GM10847 (cell line): ENCODE data around the gene SYT17.

Source experiments
- POLR2A ChIP-seq: IDR thresholded peaks from 2 replicates; pipeline ENCODE4 v1.6.1; 2011; ENCODE audit not compliant: insufficient read length; ENCODE audit errors: extremely low read depth

Gene SYT17

DNA sequence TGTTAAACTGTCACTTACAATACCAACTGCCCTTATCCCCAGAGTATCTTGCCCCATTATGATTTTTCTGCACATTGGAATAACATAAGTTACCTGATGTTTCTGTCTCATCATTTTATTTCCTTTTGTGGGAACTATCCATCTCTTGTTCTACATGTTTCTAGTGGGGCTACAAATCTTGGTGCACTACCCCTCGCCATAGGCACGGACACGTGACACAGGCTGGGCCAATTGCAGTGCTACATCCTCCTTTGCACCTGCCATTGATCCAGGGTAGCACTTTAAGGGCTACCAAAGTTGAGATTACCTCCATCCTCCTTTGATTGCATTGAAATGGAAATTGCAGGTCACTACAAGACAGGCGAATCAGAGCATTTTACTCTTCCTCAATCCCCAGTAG is 14.2 kb upstream of the SYT17 start:
- no peak for TF ChIP-seq POLR2A

DNA sequence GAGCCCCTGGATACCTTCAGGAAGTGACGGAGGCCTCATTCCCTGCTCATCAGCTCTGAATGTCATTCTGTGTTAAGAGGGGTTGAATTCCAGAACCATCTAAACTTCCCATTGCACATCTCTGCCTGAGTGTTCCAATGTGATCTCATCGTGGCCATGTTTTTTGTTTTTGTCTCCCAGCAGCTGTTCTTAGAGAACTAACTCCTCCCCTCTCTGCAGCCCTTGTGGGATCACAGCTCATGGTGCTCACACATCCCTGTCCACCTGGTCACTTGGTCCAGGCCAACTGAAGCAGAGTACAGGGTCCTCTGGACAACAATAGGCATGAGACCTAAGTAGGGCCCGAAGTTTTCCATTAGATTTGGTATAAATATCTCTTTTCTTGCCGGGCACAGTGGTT is 6.0 kb upstream of the SYT17 start:
- no peak for TF ChIP-seq POLR2A

DNA sequence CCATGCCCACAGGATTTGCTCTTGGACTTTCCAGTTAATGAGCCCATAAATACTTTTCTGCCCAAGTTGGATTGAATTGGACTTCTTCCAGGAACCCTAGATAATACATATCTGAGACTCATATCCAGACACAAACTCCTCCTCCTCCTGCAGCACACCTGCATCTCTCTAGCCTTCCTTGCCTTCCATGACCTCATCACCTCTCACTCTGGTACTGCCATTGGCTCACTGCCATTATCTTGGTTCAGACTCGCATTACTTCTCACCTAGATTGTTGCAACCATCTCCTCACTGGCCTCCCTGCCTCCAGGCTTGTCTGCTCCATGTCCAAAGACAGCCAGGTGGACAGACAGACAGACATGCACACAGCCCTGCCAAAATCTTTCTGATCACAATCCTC is 4.8 kb upstream of the SYT17 start:
- TF ChIP-seq POLR2A, result no peak

DNA sequence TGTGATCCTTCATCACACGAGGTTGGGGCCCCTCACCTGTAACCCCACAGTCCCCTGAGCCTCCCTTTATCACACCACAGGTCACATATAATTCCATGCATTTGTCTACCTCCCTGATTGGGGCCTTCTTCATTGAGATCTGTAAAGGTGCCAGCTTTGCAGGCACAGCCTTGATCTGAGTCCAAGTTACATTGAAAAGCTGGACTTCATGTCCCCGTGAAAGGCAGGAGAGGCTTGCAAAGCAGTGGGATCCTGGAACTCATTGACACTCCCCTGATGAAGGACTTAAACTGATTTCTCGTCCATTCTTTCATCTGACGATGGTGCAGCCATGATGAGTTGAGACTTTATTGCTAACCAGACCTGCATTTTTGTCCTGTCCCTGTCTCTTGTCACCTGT is 3.8 kb upstream of the SYT17 start:
- no peak for TF ChIP-seq POLR2A

DNA sequence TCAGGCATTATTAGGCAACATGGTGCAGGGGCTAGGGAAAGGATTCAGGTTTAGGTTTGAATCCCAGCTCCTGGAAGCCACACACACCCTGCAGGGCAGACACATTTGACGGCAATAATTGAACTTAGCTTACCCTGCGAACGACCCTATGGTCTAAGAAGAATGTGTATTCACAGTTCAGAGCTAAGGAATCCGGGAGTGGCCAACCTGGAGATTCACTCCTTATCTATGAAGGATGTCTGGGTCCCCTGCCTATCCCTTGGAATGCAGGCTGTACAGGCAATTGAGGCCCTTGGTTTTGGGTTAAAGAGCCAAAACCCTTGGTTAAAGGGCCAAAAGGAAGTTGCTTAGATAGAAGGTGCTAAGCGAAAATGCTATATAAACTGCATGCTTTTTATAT is 2.9 kb upstream of the SYT17 start:
- TF ChIP-seq POLR2A, result no peak

DNA sequence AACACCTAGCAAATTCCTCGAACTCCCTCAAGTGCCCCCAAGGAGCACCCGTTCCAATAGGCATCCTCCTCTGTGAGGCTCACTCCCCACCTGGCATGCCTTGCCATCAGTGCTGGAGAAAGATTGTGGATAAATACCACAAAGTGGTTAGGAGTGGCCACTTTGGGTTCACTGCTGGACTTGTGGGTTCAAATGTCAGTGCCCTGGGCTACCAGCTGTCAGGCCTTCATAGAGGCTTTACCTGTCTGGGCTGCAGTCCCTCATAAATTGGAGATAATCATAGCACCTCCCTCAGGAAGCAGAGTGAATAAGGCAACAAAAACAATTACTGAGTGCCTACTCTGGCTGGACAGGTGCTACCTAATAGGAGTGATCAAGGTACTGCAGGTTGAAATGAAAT is 1.5 kb upstream of the SYT17 start:
- TF ChIP-seq POLR2A, result no peak

DNA sequence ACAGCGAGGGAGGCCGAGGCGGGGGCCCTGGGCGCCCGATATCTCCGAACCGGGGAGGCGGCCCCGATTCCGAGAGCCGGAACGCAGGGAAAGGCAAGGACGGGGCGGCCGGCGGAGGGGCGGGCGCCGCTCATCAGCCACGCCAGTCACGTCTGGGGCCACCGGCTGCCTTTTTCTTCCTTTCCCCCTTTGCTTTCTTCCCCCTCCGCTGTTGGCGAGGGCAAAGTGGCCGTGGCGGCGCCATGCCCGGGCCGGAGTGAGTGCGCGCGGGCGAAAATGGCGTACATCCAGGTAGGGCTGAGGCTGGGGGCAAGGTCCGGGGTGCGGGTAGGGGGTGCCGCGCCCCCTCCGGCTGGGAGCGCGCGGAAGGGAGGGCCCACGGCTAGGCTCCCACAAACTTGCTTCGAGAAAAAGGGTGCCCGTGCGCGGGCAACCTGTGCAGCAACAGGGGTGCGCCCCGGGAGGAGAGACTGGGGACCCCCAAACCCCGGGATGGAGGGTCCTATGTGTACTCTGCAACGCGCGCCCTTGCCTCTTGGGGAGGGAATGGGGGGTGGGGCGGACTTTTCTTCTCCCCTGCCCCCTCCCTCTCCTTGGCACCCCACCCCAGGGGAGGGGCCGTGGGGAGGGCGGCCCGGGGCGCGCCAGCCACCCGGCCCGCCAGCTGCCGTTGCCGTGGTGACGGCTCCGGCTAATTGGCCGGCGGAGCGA is 486 bp downstream of the SYT17 start:
- no peak for TF ChIP-seq POLR2A

DNA sequence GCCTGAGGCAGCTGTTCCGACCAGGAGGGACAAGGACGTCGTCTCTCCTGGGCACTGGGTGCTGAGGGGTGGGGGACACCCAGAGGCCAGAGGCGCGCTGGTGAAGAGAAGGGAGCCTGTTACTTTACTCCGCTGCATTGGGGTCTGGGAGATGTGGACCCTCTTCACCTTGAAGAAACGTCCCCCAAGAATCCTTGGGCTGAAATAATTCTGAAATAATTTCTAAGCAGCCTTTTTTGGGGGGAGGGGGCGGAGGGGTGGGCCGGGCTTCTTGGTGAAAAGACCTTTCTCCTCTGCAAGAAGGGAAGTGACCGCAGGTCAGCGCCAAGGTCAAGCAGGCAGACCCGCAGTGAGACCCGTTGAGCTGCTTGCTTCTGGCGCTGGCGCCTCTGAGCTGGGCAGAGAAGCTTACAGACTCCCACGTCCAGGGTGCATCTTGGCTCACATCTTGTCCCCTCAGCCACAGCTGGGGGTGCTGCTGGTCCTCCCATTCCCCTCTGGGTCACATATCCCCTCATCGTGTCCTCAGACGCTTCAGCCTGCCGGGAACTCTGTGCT is 1.1 kb downstream of the SYT17 start:
- TF ChIP-seq POLR2A, result no peak

DNA sequence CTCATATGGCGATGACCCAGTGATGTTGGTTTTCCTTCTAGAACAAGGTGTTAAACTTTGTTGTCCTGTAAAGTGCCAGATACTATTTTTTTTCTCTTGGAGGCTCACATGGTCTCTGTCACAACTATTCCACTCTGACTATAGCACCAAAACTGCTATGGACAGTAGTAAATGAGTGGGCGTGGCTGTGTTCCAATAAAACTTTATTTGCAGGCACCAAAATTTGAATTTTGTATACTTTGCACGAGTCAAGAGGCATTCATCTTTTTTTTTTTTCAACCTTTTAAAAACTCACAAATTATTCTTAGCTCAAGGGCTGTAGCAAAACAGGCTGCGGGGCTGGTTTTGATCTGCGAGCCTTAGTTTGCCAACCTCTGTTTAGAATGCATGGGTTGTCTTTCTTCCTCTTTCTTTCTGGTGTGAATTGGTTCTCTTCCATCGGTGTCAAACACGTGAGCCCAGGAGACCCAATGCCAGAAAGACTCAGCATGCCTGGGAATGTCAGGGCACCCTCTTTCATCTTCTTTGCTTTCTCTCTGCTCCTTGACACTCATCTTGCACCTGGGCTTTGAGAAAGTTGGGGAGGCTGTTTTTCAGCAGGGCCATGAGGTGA is 2.1 kb downstream of the SYT17 start:
- no peak for TF ChIP-seq POLR2A

DNA sequence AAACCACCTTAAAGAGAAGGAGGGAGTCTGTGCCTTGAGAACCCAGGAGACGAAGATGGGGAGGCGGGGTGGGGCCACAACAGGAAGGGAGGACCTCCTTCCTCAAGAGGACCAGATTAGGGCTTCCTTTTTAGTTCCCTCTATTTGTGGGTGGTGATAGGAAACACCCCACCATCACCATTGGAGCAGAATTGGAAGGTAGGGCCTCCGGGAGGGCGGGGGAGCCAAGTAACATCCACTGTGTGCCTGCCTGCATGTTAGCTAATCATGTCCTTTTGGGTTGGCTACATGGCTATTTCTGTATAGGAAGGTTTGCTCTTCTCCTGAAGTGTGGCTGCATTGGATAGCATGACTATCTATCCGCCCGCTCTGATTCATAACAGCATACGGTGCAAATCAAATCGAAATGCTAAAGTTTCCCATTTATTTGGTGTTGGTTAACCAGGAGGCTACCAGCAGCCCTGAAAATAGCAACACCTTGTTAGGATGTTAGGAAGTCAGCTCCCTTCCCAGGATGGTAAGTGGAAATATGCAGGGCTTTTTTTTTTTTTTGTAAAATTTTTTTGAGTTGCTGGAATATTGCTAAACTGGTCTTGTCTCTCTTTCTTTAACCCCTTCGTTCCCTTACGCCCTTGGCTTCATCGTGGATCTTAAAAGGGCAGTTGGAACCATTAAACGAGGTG is 4.2 kb downstream of the SYT17 start:
- TF ChIP-seq POLR2A, result no peak

DNA sequence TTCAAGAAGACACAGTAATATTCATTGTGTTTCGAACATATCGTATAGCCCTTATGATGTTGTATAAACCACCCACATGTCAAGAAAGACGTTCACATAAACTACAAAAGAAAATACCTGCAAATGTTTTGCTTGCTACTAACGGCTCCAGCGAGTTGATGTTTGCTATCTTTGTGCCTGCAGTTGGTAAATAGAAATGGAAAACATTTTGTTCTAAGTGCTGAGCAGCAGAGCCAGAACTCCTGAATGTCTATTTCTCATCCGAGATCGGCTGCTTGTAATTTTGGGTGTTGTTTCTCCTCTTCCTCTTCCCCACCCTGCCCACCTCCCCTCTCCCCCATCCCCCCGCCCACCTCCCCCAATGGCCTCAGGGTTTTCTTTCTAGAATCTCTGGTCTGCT is 5.0 kb downstream of the SYT17 start:
- TF ChIP-seq POLR2A, result no peak

DNA sequence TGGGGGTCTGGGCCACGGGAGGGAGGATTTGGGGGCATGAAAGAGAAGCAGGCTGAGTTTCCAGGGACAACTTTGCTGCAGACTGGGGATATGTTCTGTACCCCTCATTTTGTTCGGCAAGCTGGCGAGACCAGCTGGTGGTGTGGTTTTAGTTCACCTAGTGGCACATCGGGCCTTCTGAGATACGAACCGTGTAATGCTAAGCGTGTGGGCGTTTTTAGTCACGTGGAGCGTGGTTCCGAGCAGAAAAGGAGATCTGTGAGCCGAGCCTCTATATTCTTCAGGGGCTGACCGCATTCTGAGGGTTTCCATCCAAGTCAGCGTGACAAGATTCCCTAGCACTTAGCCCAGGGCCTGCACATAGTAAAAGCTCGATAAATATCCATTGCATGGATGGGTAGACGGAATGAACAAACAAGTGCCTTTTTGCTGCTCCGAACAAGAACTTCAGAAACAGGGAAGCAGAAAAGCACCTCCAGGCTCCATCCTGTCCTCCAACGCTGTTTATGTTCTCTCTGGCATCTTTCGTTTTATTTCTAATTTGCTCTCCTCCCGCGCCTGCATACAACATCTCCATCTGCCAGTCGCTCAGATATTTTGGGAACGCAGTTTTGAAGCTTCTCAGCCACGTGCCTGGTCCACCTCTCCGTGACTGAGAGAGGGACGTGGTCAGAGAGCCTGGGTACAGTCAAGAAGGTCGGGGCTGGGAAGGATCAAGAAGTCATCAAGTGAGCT is 5.8 kb downstream of the SYT17 start:
- TF ChIP-seq POLR2A, result no peak

DNA sequence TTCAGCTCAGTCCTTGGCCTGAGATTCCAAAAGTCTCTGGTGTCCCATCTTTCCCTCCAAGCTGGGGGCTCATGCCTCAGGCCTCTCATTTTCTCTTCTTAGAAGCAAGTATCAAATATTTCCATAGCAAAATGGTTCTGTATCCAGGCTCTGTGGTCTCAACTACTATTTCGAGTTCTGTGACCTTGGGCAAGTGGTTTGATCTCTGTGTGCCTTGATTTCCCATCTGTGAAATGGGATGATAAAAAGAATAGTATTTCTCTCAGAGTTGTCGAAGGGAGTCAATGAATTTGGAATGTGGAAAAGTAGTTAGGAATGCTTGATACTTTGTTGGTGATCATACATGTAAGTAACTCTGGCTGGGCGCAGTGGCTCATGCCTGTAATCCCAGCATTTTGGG is 6.4 kb downstream of the SYT17 start:
- TF ChIP-seq POLR2A, result no peak

DNA sequence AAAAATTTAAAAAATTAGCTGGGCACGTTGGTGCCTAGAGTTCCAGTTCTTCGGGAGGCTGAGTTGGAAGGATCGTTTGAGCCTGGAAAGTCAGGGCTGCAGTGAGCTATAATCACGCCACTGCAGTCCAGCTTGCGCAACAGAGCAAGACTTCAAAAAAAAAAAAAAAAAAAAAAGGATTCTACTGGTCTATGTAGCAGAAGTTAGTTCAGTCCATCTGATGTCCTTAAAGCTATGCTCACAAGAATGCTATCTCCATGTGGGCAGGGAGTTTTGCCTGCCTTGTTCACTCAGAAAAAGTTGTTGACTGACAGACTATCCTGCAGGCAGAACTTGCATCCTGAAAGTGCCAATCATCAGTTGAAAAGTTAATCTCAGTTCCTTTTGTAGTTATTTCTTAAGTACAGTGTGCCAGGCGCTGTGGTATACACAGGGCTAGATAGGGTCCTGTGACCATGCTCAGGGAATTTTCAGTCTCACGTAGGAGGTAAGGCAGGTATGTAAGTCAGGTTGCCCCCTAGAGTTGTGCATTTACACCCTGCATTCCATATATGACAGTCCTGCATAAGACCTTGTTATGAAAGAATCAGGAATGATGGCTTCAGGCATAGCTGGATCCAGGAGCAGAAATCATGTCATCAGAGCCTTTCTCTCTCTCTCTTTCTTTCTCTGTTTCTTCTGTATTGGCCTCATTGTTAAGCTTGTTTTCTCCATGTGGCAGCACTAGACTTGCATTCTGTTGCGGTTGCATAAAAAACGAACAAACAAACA is 7.6 kb downstream of the SYT17 start:
- no peak for TF ChIP-seq POLR2A
